BLaER1 treated with 17β-estradiol and CSF1 and Interleukin-3, amounts not matched to agents 10 nM and 100 nM (cell line): ENCODE data around the gene MTCL1.

ENCODE experiments used
- H3K27ac ChIP-seq, 11 experiments: shearing (Covaris generic); formaldehyde crosslinking; 2 replicates each; pipeline ENCODE4 v1.8.1; 2022
- H3K27me3 ChIP-seq, 11 experiments: shearing (Covaris generic); formaldehyde crosslinking; 2 replicates each; pipeline ENCODE4 v1.8.1; 2022
- H3K36me3 ChIP-seq, 11 experiments: shearing (Covaris generic); formaldehyde crosslinking; 2 replicates each; pipeline ENCODE4 v1.8.1; 2022
- H3K4me1 ChIP-seq, 10 experiments: shearing (Covaris generic); formaldehyde crosslinking; 2 replicates each; pipeline ENCODE4 v1.8.1; 2022
- H3K4me2 ChIP-seq, 11 experiments: shearing (Covaris generic); formaldehyde crosslinking; 2 replicates each; pipeline ENCODE4 v1.8.1; 2022
- H3K4me3 ChIP-seq, 10 experiments: shearing (Covaris generic); formaldehyde crosslinking; 2 replicates each; pipeline ENCODE4 v1.8.1; 2022
- H3K9ac ChIP-seq, 11 experiments: shearing (Covaris generic); formaldehyde crosslinking; 2 replicates each; pipeline ENCODE4 v1.8.1; 2022
- H3K9me3 ChIP-seq, 11 experiments: shearing (Covaris generic); formaldehyde crosslinking; replicated peaks in 1 of 11; 2 replicates each; pipeline ENCODE4 v1.8.1; 2022
- H4K20me1 ChIP-seq, 11 experiments: shearing (Covaris generic); formaldehyde crosslinking; 2 replicates each; pipeline ENCODE4 v1.8.1; 2022
- Cebpa-rat ChIP-seq, 11 experiments: shearing (Covaris generic); IDR thresholded peaks; 2 replicates each; pipeline ENCODE4 v1.8.1; 2022

The MTCL1 gene

DNA sequence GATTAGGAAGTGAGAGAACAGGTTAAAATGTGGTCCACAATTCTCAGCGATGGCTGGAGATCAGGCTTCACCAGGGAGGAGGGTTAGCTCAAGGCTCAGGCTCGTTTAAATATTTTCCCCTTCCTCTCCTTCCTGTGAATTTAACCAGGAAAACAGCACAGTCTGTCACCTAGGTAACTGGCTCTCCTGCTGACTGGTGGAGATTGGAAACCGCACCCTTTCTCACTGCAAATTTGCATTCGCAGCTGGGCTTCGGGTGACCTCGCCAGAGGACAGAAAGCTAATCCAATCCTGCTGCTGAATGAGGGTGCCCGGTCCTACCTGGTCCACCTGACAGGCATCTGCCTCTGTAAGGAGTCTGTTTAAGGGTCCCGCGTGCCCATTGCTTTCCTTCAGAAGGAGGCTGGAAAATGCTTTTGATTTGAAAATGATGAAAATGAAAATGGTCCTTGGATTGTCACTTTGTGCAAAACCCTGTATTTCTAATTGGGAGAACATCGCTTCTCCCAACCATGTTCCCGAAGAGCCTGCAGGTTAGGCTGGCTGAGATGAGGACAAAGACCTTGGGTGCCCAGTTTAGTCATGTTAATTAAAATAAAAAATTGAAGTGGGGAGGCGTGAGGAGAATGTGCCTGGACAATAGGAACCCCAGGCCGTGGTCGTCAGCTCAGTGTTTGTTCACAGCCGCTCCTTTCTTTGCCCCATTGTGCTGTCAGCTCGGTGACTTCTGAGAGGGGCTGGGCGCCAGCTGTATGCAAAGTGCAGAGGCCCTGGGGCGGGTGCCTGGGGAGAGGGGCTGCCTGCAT lies 43.4 kb upstream of the MTCL1 start:
- H3K4me2 ChIP-seq: peak overlapping the region in 5 of 11 experiments; percentile 22 to 43 (median 27); a peak in 6 of 22 replicates
- H4K20me1 ChIP-seq: no peaks in the 10 kb centered on the region
- H3K9me3 ChIP-seq: peaks cover 0 to 12% (median 10%) of the 10 kb centered on the region in 11 experiments; a peak in 15 of 22 replicates
- no peak for TF ChIP-seq Cebpa-rat (IDR thresholded peaks at IDR 0.05)
- no peak overlapping the region for H3K9ac ChIP-seq
- no peak overlapping the region for H3K27ac ChIP-seq
- H3K27me3 ChIP-seq: no peaks in the 10 kb centered on the region
- H3K36me3 ChIP-seq: no peaks in the 10 kb centered on the region
- H3K4me1 ChIP-seq: peaks cover 6 to 13% (median 9%) of the 10 kb centered on the region in 10 experiments; a peak in 16 of 20 replicates
- no peak overlapping the region for H3K4me3 ChIP-seq

DNA sequence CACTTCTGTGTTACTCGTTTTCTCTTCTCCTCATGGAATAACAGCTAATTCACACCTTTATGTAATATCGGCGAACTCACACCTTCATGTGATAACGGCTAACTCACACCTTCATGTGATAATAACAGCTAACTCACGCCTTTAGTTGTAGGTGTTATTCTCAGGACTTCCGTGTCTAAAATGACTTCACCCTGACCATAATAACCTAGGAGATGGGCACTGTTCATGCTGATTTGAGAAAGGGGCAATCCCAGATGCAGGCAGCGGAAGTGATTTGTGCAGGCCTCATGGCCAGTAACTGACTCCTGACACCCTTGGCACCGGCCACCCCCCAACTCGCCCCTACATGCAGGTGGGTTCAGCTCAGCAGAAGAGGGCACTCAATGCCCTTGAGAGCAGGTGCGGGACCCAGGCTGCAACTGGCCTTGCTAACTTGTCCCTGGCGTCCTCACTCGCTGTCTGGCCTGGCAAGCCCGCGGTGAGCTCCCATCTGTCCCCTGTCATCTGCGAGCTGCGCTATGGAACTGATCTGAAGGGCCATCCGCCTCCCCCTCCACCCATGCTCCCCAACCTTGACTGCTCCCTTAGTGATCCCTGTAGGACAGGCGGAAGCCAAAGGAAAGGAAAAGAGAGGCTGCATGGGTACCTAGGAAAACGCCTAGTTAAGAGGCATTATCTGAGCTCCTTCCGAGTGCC lies 42.6 kb upstream of the MTCL1 start:
- H3K4me1 ChIP-seq: peaks cover 6 to 13% (median 9%) of the 10 kb centered on the region in 10 experiments; a peak in 16 of 20 replicates

DNA sequence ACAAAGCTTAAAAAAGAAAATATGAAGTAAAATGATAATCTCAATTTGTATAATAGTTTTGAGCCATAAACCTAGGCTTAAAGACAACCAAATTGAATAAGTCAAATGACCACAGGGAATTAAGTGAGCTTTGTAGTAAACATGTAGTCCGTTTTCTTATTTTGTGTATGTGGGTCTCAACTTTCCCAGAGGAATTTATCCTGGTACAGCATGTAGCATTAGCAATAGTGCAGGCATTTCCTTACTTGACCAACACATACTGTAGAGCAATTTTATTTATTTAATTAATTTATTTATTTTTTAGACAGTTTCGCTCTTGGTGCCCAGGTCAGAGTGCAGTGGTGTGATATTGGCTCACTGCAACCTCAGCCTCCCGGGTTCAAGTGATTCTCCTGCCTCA lies 37.5 kb upstream of the MTCL1 start:
- H3K27ac ChIP-seq: no peak overlapping the region
- peaks cover 0 to 13% (median 0%) of the 10 kb centered on the region in 10 experiments; a peak in 7 of 20 replicates for H3K4me1 ChIP-seq
- H3K36me3 ChIP-seq: no peaks in the 10 kb centered on the region
- no peak overlapping the region for H3K4me3 ChIP-seq
- H3K27me3 ChIP-seq: no peaks in the 10 kb centered on the region
- TF ChIP-seq Cebpa-rat (IDR thresholded peaks at IDR 0.05): no peak
- H3K4me2 ChIP-seq: no peak overlapping the region
- H3K9ac ChIP-seq: no peak overlapping the region
- H3K9me3 ChIP-seq: peaks cover 0 to 12% (median 10%) of the 10 kb centered on the region in 11 experiments; a peak in 15 of 22 replicates
- H4K20me1 ChIP-seq: no peaks in the 10 kb centered on the region

More for the DNA sequence above, 42.6 kb upstream of the MTCL1 start:
- Histone ChIP-seq H3K9ac (no peak overlapping the region), H3K36me3 (no peaks in the 10 kb centered on the region), H3K9me3 (peaks cover 0 to 12% (median 10%) of the 10 kb centered on the region in 11 experiments; a peak in 15 of 22 replicates), H3K27ac (no peak overlapping the region), H3K4me3 (no peak overlapping the region), H3K4me2 (no peak overlapping the region), H3K27me3 (no peaks in the 10 kb centered on the region), H4K20me1 (no peaks in the 10 kb centered on the region)
- no peak for TF ChIP-seq Cebpa-rat (IDR thresholded peaks at IDR 0.05)

DNA sequence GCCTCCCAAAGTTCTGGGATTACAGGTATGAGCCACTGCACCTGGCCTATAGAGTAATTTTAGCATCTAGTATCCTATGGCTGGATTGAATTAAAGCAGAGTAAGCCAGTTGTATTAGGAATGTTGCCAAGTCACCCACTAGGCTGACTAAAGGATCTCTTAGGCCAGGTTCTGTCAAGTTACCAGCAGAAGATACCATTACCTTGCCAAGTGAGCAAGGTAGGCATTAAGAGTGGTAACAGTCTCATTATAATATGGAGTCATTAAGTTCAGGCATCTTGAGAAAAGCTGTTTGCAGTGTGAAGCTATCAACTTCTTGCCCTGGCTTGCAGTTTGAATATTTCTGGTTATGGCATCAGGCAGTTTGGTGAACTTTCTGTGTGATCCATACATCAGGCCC lies 37.0 kb upstream of the MTCL1 start:
- no peak for TF ChIP-seq Cebpa-rat (IDR thresholded peaks at IDR 0.05)
- Histone ChIP-seq H3K9ac (no peak overlapping the region), H4K20me1 (no peaks in the 10 kb centered on the region), H3K36me3 (no peaks in the 10 kb centered on the region), H3K27ac (no peak overlapping the region), H3K9me3 (peaks cover 0 to 16% (median 10%) of the 10 kb centered on the region in 11 experiments; a peak in 18 of 22 replicates), H3K4me2 (no peak overlapping the region), H3K27me3 (no peaks in the 10 kb centered on the region), H3K4me1 (peaks cover 0 to 13% (median 0%) of the 10 kb centered on the region in 10 experiments; a peak in 7 of 20 replicates), H3K4me3 (no peak overlapping the region)

DNA sequence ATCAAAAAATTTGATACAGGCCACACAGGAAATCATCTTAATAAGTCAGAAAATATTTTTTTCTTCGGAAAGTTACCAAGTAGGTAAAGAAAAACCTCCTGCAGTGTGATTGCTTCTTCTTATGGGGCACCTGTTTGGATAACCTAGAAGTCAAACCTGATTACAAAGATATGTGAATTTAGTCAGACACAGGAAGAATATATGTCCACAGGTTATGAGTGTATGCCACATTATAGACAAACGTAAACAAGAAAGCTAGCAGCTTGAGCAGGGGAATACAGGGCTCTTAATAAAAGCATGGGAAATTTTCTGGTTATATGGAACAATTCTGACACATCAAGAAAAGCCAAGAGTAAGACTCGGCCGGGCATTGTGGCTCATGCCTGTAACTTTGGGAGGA lies 35.8 kb upstream of the MTCL1 start:
- H3K4me2 ChIP-seq: no peak overlapping the region
- H3K9me3 ChIP-seq: peaks cover 9 to 23% (median 16%) of the 10 kb centered on the region in 11 experiments; a peak in 21 of 22 replicates
- no peak overlapping the region for H3K4me3 ChIP-seq
- no peaks in the 10 kb centered on the region for H3K27me3 ChIP-seq
- H4K20me1 ChIP-seq: no peaks in the 10 kb centered on the region
- no peak overlapping the region for H3K27ac ChIP-seq
- no peak for TF ChIP-seq Cebpa-rat (IDR thresholded peaks at IDR 0.05)
- H3K4me1 ChIP-seq: peaks cover 0 to 13% (median 0%) of the 10 kb centered on the region in 10 experiments; a peak in 7 of 20 replicates
- H3K36me3 ChIP-seq: no peaks in the 10 kb centered on the region
- no peak overlapping the region for H3K9ac ChIP-seq

DNA sequence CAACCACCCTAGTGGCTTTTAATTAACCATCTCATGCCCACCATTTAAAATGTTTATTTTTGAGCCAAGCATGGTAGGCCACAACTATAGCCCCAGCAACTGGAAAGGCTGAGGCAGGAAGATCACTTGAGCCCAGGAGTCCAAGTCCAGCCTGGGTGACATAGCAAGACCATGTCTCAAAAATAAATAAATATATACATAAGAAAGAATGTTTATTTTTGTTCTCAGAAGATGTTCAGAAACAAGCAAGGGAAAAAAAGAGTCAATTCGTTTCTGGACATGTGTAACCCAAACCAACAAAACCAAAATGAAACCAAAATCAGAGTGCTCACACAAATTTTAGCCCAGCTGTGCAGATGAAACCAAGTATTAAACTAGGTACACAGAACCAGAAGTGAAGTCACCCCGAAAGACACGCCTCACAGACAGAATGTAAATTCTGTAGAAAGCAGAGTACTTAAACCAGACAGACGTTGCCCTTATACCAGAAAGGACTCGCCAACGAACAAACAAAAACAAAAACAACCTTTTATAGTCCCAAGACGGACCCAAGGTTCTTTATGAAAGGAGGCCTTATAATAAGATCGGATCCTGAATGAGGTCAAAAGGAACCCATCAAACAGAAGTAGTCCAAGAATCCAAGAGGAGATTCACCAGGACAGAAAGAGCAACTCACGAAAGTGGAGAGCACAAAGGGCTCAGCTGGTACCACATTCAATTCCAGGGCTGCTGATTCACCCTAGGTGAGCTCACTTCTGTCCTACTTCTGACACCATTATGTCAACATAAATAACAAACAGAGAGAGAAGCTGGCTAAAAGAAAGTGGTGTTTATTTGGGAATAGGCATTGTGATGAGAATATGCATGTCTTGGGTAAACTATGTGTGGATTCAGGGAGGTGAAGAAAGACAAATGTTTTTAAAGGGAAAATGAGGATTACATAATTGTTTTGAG lies 31.8 kb upstream of the MTCL1 start:
- Histone ChIP-seq H3K4me3 (no peak overlapping the region), H4K20me1 (no peaks in the 10 kb centered on the region), H3K27ac (no peak overlapping the region), H3K27me3 (no peaks in the 10 kb centered on the region), H3K36me3 (no peaks in the 10 kb centered on the region), H3K9me3 (peaks cover 6 to 14% (median 9%) of the 10 kb centered on the region in 11 experiments; a peak in 15 of 22 replicates), H3K9ac (no peak overlapping the region), H3K4me2 (no peak overlapping the region), H3K4me1 (no peaks in the 10 kb centered on the region)
- no peak for TF ChIP-seq Cebpa-rat (IDR thresholded peaks at IDR 0.05)

DNA sequence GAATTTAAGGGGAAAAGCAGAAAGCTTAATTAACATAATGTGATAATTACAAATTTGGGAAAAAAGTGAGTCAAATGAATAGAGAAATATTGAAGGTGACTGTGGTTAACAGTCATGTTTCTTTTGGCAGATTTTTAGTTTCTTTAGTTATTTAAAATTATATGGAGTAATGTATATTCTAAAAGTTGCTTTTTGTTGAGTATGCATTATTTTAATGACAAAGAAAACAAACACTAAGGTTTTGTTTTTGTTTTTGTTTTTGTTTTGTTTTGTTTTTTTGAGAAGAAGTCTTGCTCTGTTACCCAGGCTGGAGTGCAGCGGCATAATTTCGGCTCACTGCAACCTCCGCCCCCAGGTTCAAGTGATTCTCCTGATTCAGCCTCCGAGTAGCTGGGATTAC lies 30.3 kb upstream of the MTCL1 start:
- no peak overlapping the region for H3K4me2 ChIP-seq
- no peaks in the 10 kb centered on the region for H3K36me3 ChIP-seq
- TF ChIP-seq Cebpa-rat (IDR thresholded peaks at IDR 0.05): no peak
- no peak overlapping the region for H3K9ac ChIP-seq
- no peaks in the 10 kb centered on the region for H4K20me1 ChIP-seq
- H3K4me3 ChIP-seq: no peak overlapping the region
- H3K4me1 ChIP-seq: no peaks in the 10 kb centered on the region
- no peaks in the 10 kb centered on the region for H3K27me3 ChIP-seq
- no peak overlapping the region for H3K27ac ChIP-seq
- H3K9me3 ChIP-seq: peaks cover 6 to 14% (median 9%) of the 10 kb centered on the region in 11 experiments; a peak in 15 of 22 replicates

DNA sequence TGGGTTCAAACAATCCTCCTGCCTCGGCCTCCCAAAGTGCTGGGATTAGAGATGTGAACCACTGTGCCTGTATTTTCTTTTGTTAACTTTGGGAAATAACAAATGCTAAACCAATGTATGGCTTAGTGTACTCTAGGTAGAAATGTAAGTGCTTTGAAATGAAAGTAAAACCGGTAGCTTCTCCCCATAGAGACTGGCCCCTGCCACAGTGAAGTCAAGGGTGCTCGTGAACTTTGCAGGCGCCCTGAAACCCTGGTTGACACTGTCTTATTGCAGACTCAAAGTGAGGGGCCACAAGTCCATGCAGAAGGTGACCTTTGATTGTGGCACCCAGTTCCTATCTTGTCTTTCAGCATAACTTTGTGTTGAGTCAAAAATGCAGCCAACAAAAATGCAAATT lies 24.2 kb upstream of the MTCL1 start:
- Histone ChIP-seq H3K4me3 (no peak overlapping the region), H3K9me3 (no peaks in the 10 kb centered on the region), H4K20me1 (no peaks in the 10 kb centered on the region), H3K27me3 (no peaks in the 10 kb centered on the region), H3K36me3 (no peaks in the 10 kb centered on the region), H3K9ac (no peak overlapping the region), H3K4me2 (no peak overlapping the region), H3K4me1 (no peaks in the 10 kb centered on the region), H3K27ac (no peak overlapping the region)
- no peak for TF ChIP-seq Cebpa-rat (IDR thresholded peaks at IDR 0.05)
